Activated naive CD8-positive, alpha-beta T cell treated with anti-CD3 and anti-CD28 coated beads, Interleukin-2, amount 50 U/mL, for 16 hours (primary cell): Measurements from ENCODE around the gene ABCC8.

ENCODE experiments used
- DNase-seq: peaks from one replicate; pipeline ENCODE4 v3.0.0-alpha.2; 2020; ENCODE audit warnings: low read depth, low spot score

The ABCC8 gene

GRCh38 chr11:17476317-17477083 lies at the start of gene ABCC8:
ABCC8 (minus strand) TSS chr11:17476845; CDS start chr11:17476776, 69 bp downstream.
- DNase-seq, result no peak

GRCh38 chr11:17526326-17526725 lies 49.7 kb upstream of the ABCC8 start:
- no peak for DNase-seq

DNA sequence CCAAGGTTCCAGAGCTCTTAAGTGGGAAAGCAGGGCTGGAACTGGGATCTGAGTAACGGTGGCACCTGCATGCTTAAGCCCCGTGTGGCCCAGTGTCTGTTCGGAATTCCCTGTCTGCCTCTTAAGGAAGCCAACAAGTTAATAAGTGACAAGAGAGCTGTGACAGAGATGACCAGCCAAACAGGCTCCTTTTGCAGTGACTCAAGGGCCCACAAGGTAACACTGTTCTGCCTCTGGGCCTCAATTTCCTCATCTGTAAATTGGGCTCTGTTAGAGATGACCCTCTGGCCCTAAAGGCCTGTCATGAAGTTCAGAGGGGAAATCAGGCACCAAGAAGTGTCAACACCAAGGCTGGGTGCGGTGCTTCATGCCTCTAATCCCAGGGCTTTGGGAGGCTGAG lies 48.9 kb upstream of the ABCC8 start:
- no peak for DNase-seq

DNA sequence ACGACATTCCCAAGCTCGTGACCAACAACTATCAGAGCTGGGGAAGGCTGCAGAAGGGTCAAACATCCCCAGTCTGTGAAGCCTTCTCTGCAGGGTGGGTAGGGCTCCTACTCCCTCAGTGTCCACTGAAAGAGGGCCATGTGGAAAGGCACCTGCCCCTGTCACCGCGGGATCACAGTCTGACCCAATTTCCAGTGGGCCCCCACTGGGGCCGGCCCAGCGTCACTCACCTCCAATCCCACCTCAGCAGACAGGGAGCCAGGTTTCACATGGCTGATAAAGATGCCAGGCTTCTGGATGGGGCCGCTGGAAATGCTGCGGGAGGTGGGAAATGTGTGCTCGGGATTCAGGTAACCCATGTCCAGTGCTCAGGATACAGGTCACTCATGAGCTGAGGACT lies 47.6 kb upstream of the ABCC8 start:
- no peak for DNase-seq

DNA sequence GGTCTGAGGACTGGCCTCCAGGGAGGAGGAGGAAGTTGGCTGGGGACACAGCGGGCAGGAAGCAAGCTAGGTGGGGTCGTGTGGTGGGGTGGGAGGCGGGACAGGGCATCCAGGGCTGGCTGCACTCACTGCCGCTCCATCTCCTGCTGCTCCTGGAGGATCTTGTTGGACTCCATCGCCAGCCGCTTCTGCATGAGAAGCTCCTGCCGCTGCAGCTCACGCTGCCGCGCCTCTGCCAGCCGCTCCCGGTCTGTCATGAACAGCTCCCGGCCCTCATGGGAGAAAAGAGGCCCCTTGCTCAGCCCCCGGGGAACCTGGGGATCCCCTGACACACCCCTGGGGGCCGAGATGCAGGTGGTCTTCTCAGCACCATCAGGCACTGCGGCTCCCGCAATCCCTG lies 46.0 kb upstream of the ABCC8 start:
- no peak for DNase-seq

DNA sequence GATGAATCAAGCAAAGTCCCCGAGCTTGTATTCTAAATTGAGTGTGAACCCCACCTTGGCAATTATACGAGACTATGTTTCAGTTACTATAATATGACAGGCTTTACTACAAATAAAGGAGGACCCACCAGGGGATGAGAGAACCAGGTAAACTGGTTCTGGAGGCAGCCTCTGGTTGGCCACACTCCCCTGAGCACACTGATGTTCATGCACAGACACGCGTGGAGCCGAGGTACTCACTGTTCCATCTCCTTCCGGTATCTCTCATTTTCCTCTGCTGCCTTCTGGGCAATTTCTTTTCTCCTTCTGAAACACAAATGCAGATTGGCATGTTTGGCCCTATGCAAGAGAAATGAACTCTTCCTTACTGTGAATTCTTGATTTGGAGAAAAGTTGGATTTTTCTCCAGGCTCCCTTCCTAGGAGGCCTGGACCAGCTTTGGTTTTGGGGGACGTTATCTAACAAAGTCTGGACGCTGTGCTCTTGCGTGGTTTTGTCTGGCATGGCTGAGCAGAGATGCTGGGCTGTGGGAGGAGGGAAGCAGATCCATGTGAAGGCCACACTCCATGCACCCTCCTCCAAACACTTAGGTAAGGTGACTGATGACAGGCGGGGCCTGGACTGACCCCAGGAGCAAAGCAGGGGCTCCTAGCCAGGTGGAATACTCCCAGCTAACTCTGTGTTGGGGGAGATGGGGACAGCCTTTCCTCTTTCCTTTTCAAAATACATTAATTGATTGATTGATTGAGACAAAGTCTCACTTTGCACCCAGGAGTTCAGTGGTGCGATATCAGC lies 44.7 kb upstream of the ABCC8 start:
- DNase-seq, result no peak

GRCh38 chr11:17519061-17519885 lies 42.6 kb upstream of the ABCC8 start:
- no peak for DNase-seq

- no peak for DNase-seq
Measured at GRCh38 chr11:17518366-17518765, 41.7 kb upstream of the ABCC8 start.

DNA sequence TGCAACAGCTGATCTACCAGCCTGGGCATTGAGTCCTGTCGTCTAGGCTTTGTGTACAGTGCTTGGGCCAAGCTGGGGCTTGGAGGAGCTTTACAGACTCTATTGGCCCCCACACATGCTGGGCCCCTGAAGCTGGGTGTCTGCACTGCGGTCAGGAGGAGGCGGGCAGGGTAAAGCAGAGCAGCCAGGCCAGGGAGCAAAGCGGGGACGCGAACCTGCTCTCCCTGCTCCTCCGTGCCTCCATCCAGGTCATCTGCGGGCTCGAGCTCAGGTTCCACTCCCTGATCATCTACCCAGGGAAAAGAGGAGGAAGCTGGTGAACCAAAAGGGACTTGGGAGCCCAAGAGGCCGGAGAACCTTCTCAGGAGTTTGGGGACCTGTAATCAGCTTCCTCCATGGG lies 40.5 kb upstream of the ABCC8 start:
- DNase-seq, result no peak

- no peak for DNase-seq
Measured at GRCh38 chr11:17516551-17517150, 40.0 kb upstream of the ABCC8 start.

GRCh38 chr11:17515443-17516176 lies 39.0 kb upstream of the ABCC8 start:
- no peak for DNase-seq

DNA sequence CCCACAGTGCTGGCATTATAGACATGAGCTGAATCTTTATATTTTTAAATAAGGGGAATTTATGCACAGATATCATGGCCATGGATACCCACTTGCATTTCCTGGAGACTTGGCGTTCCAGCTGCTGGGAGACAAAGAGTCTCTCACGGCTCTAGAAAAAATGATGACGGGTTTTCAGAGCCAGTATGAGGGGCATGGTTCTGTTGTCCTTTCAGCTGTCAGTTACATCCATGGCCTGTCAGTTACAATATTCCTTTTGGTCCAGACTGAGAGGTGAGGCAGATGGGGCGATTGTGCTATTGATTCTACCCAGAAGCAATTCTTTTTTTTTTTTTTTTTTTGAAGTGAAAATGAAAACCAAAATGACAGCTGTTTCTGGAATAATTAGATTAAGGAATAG lies 37.8 kb upstream of the ABCC8 start:
- no peak for DNase-seq

DNA sequence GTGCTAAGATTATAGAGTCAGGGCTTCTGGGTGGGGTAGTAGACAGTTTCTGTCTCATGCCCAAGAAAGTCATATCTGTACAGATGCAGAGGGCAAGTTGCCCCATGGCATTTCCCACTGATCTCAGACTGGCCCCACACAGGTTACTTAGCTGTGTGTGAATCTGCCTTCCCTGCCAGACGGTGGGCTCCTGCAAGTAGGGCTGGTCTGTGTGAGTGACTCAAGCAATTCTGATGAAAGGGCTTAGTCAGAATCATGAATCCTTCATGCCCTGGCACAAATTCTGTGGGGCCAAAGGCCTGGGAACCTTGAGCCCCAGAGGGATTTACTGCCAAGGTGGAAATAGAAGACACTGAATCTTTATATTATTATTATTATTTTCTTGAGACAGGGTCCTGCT lies 37.2 kb upstream of the ABCC8 start:
- DNase-seq, result no peak

DNA sequence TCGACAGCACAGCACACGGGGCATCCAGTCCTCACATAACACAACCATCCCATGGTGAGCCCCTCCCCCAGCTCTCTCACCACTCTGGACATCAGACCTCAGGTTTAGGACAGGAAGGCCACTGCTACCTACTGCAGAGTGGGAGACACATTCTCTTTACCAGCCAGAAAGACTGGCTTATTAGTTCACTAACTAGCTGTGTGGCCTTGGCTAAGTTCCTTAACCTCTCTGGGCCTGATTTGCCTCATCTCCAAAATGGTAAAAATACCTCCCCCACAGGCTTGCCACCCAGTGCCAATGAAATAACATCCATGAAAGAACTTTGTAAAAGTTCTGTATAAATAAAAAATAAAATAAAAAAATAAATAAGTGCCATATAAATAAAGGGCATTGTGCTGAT lies 35.5 kb upstream of the ABCC8 start:
- no peak for DNase-seq

- DNase-seq, result no peak
Measured at GRCh38 chr11:17511571-17511970, 34.9 kb upstream of the ABCC8 start.

- DNase-seq, result no peak
Measured at GRCh38 chr11:17510507-17511206, 34.0 kb upstream of the ABCC8 start.

- DNase-seq, result no peak
Measured at GRCh38 chr11:17508791-17509190, 32.1 kb upstream of the ABCC8 start.

DNA sequence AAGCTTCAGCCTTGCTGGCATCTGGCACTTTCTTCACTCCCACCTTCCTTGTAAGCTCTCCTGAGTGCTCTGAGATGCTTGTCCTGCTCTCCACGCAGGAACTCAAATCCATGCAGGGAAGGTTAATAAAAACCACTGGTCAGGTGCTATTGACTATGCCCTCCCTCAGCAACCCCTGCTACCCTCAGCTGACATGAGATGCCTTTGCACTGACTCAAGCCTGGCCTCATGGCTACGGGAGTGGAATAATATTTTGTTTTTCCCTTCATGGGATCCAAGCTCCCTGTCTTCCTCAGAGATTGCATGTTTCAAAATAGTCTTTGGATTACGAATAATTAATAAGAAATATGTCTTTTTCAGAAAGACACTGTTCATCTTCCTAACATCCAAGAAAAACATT lies 31.7 kb upstream of the ABCC8 start:
- no peak for DNase-seq

GRCh38 chr11:17507773-17508172 lies 31.1 kb upstream of the ABCC8 start:
- no peak for DNase-seq

- no peak for DNase-seq
Measured at GRCh38 chr11:17506942-17507341, 30.3 kb upstream of the ABCC8 start.

DNA sequence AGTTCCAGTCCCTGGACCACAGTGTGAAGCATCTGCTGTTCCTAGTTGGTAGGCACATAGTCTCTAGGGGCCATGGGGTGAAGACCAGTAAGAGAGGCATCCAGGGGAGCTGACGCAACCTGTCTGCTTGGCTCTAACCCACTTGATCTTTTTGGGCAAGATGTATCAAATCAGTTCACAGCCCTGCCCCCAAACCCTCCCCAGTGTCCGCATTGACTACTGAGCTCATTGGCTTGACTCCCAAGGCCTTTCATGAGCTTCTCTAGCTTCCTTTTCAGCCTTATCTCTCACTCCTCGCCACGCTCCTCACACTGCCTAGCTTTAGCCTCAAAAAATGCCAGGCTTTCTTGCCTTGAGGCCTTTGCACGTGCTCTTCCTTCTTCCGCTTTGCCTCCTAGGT lies 29.7 kb upstream of the ABCC8 start:
- no peak for DNase-seq
